Hepatocyte (in vitro differentiated cells): ENCODE results near the gene KLK2. TPM values are rescaled to one million over a fixed set of nuclear protein-coding genes. Genes with fewer than 3 reads are reported as not detected.

ENCODE experiments used
- DNase-seq: peaks from one replicate; pipeline ENCODE4 v3.0.0-alpha.2; 2016; ENCODE audit warnings: low spot score
- H2AFZ ChIP-seq: fragments of 200-600 bp; sonication (generic); 2 replicates; pipeline ENCODE4 v1.6.0; 2016; ENCODE audit warnings: antibody characterized with exemption, mild to moderate bottlenecking
- H3K27ac ChIP-seq: fragments of 200-600 bp; sonication (generic); 2 replicates; pipeline ENCODE4 v1.5.1; 2016; ENCODE audit warnings: mild to moderate bottlenecking
- H3K27me3 ChIP-seq: fragments of 200-600 bp; sonication (generic); 2 replicates; pipeline ENCODE4 v1.6.1; 2016
- H3K36me3 ChIP-seq: fragments of 200-600 bp; sonication (generic); replicated peaks from 2 replicates; pipeline ENCODE4 v1.5.1; 2016; ENCODE audit warnings: low read depth; ENCODE audit not compliant: insufficient read depth
- H3K4me1 ChIP-seq: fragments of 200-600 bp; sonication (generic); 2 replicates; pipeline ENCODE4 v1.5.1; 2016; ENCODE audit warnings: mild to moderate bottlenecking, moderate library complexity; ENCODE audit not compliant: insufficient read depth
- H3K4me2 ChIP-seq: fragments of 200-600 bp; sonication (generic); 2 replicates; pipeline ENCODE4 v1.6.0; 2016
- H3K4me3 ChIP-seq: fragments of 200-600 bp; sonication (generic); 2 replicates; pipeline ENCODE4 v1.5.1; 2016; ENCODE audit warnings: mild to moderate bottlenecking
- H3K79me2 ChIP-seq: fragments of 200-600 bp; sonication (generic); 2 replicates; pipeline ENCODE4 v1.6.0; 2017; ENCODE audit warnings: mild to moderate bottlenecking
- H3K9me2 ChIP-seq: fragments of 200-600 bp; sonication (generic); replicated peaks from 2 replicates; pipeline ENCODE4 v1.6.0; 2017; ENCODE audit warnings: mild to moderate bottlenecking; ENCODE audit not compliant: insufficient read depth
- H3K9me3 ChIP-seq: fragments of 200-600 bp; sonication (generic); 2 replicates; pipeline ENCODE4 v1.5.1; 2016; ENCODE audit warnings: low read depth, mild to moderate bottlenecking
- H4K20me1 ChIP-seq: fragments of 200-600 bp; sonication (generic); 2 replicates; pipeline ENCODE4 v1.6.0; 2016; ENCODE audit warnings: mild to moderate bottlenecking; ENCODE audit not compliant: insufficient read depth, poor library complexity, severe bottlenecking
- EZH2 ChIP-seq: fragments of 200-600 bp; sonication (generic); IDR thresholded peaks from 2 replicates; pipeline ENCODE4 v1.6.1; 2016; ENCODE audit warnings: antibody characterized with exemption, mild to moderate bottlenecking, borderline replicate concordance
- EZH2phosphoT487 ChIP-seq: fragments of 200-600 bp; sonication (generic); IDR thresholded peaks from one replicate; pipeline ENCODE4 v1.6.1; 2018; ENCODE audit warnings: antibody characterized with exemption, mild to moderate bottlenecking, low read depth, moderate library complexity; ENCODE audit not compliant: unreplicated experiment, severe bottlenecking
- WGBS: methylation state at CpG from one replicate; pipeline ENCODE4 v1.1.6; 2016; ENCODE audit warnings: low lambda C conversion rate; ENCODE audit errors: missing lambda C conversion rate; 5-methylcytosine and 5-hydroxymethylcytosine counted together
- polyA plus RNA-seq: library from polyadenylated mRNA; unstranded; fragments of >200 nt; fragmentation: Nextera tagmentation; extraction: Ambion mirVana; gene quantifications from 2 replicates; pipeline ENCODE4 v1.2.1, GENCODE V29; 2016
- total RNA-seq: library from RNA; depleted of rRNA; stranded (reverse); fragments of >200 nt; gene quantifications from 2 replicates; pipeline ENCODE4 v1.2.3, GENCODE V29; 2014
- TF ChIP-seq, protein P1 (sequence below): fragments of 200-600 bp; sonication (generic); IDR thresholded peaks from 2 replicates; pipeline ENCODE4 v1.5.1; 2016; ENCODE audit warnings: antibody characterized with exemption, mild to moderate bottlenecking; ENCODE audit not compliant: poor library complexity

The KLK2 gene
- total and polyA plus RNA-seq, 2 experiments from 2014 or later = not detected

GRCh38 chr19:50843701-50844221, 29.5 kb upstream of the KLK2 start:
- Histone ChIP-seq H3K4me3 (no peak overlapping the region), H3K4me1 (no peaks in the 10 kb centered on the region), H3K4me2 (no peak overlapping the region), H2AFZ (no peak overlapping the region), H3K27ac (no peak overlapping the region), H3K9me2 (no peaks in the 10 kb centered on the region), H3K79me2 (no peaks in the 10 kb centered on the region), H3K9me3 (no peaks in the 10 kb centered on the region), H3K27me3 (peaks cover 18% of the 10 kb centered on the region), H3K36me3 (no peaks in the 10 kb centered on the region), H4K20me1 (no peaks in the 10 kb centered on the region)
- 66% methylated on average over 7 of the region's 7 CpGs for WGBS
- TF ChIP-seq EZH2phosphoT487 (no peak), EZH2 (no peak)
- TF ChIP-seq, protein P1, sequence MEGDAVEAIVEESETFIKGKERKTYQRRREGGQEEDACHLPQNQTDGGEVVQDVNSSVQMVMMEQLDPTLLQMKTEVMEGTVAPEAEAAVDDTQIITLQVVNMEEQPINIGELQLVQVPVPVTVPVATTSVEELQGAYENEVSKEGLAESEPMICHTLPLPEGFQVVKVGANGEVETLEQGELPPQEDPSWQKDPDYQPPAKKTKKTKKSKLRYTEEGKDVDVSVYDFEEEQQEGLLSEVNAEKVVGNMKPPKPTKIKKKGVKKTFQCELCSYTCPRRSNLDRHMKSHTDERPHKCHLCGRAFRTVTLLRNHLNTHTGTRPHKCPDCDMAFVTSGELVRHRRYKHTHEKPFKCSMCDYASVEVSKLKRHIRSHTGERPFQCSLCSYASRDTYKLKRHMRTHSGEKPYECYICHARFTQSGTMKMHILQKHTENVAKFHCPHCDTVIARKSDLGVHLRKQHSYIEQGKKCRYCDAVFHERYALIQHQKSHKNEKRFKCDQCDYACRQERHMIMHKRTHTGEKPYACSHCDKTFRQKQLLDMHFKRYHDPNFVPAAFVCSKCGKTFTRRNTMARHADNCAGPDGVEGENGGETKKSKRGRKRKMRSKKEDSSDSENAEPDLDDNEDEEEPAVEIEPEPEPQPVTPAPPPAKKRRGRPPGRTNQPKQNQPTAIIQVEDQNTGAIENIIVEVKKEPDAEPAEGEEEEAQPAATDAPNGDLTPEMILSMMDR = no peak
- DNase-seq = no peak

- H3K27me3 ChIP-seq = peaks cover 18% of the 10 kb centered on the region
- H3K4me1 ChIP-seq = no peaks in the 10 kb centered on the region
- no peak overlapping the region for H2AFZ ChIP-seq
- H3K36me3 ChIP-seq = no peaks in the 10 kb centered on the region
- 41% methylated on average over 8 of the region's 8 CpGs for WGBS
- H3K9me3 ChIP-seq = no peaks in the 10 kb centered on the region
- H3K4me2 ChIP-seq = no peak overlapping the region
- TF ChIP-seq, protein P1 = no peak
- no peak for TF ChIP-seq EZH2phosphoT487
- no peaks in the 10 kb centered on the region for H3K79me2 ChIP-seq
- DNase-seq = no peak
- H3K4me3 ChIP-seq = no peak overlapping the region
- H4K20me1 ChIP-seq = no peaks in the 10 kb centered on the region
- no peaks in the 10 kb centered on the region for H3K9me2 ChIP-seq
- no peak overlapping the region for H3K27ac ChIP-seq
Observed at GRCh38 chr19:50844296-50844935, 28.8 kb upstream of the KLK2 start.

GRCh38 chr19:50850738-50851137, 22.5 kb upstream of the KLK2 start:
- no peaks in the 10 kb centered on the region for H4K20me1 ChIP-seq
- no peak for DNase-seq
- no peaks in the 10 kb centered on the region for H3K9me3 ChIP-seq
- H3K4me1 ChIP-seq = no peaks in the 10 kb centered on the region
- H3K4me3 ChIP-seq = no peak overlapping the region
- 25% methylated on average over 3 of the region's 3 CpGs for WGBS
- H3K9me2 ChIP-seq = no peaks in the 10 kb centered on the region
- no peaks in the 10 kb centered on the region for H3K36me3 ChIP-seq
- H3K79me2 ChIP-seq = no peaks in the 10 kb centered on the region
- no peak overlapping the region for H3K27ac ChIP-seq
- no peak overlapping the region for H3K4me2 ChIP-seq
- peaks cover 7% of the 10 kb centered on the region for H3K27me3 ChIP-seq
- TF ChIP-seq, protein P1 = no peak
- TF ChIP-seq EZH2 = no peak
- no peak for TF ChIP-seq EZH2phosphoT487
- no peak overlapping the region for H2AFZ ChIP-seq
